B cell (primary cell): ENCODE results near the gene TMEM220. TPM values are rescaled to one million over a fixed set of nuclear protein-coding genes. Genes with fewer than 3 reads are reported as not detected.

Experiments
- ATAC-seq: fragments of 200-7000 bp; cut with Tn5 transposase; one replicate; pipeline ENCODE4 v1.10.0; 2021; ENCODE audit warnings: low read depth, mild to moderate bottlenecking, moderate number of reproducible peaks, moderate library complexity
- CTCF ChIA-PET: fragments of 350-600 bp; sonication (Branson Sonifier 250); formaldehyde crosslinking; loops from one replicate; lab custom pipeline; 2021; ENCODE audit warnings: antibody characterized with exemption, inconsistent platforms; lab: Charles Lee
- POLR2A ChIA-PET: fragments of 350-600 bp; sonication (Branson Sonifier 250); formaldehyde crosslinking; loops from one replicate; lab custom pipeline; 2021; ENCODE audit warnings: antibody characterized with exemption; lab: Charles Lee
- DNase-seq: peaks from one replicate; pipeline ENCODE4 v3.0.0; 2013
- H2AFZ ChIP-seq: 2 replicates; pipeline ENCODE4 v1.6.1; 2012; ENCODE audit warnings: mild to moderate bottlenecking, low read depth, low read length; ENCODE audit not compliant: insufficient read depth, poor library complexity, severe bottlenecking
- H3K27ac ChIP-seq, 2 donors: 1 replicate in 1 of 2; 2 replicates in 1 of 2; pipeline ENCODE4 v1.5.1; 2012 to 2013; ENCODE audit warnings: low read length in 2 of 2, mild to moderate bottlenecking in 2 of 2, moderate library complexity in 1 of 2
- H3K27me3 ChIP-seq, 4 experiments: fragments of 200-600 bp in 1 of 4; sonication (generic) in 1 of 4; replicated peaks in 1 of 4; 1 replicate in 2 of 4; 2 replicates in 2 of 4; pipeline versions ENCODE4 v1.6.1 to v1.7.0; 2013 to 2016; ENCODE audit warnings: low read length in 3 of 4, mild to moderate bottlenecking in 2 of 4, mixed read lengths in 1 of 4, moderate library complexity in 1 of 4; ENCODE audit not compliant: insufficient read depth in 4 of 4, control insufficient read depth in 3 of 4; ENCODE audit errors: control extremely low read depth in 1 of 4
- H3K36me3 ChIP-seq, 2 experiments: replicated peaks in 1 of 2; 1 replicate in 1 of 2; 2 replicates in 1 of 2; pipeline versions ENCODE4 v1.6.1 to v1.7.1; 2013; ENCODE audit warnings: low read length in 1 of 2; ENCODE audit not compliant: insufficient read depth in 2 of 2, control insufficient read depth in 1 of 2; ENCODE audit errors: control extremely low read depth in 1 of 2, extremely low read depth in 1 of 2
- H3K4me1 ChIP-seq, 2 donors: fragments of 200-600 bp in 1 of 2; sonication (generic) in 1 of 2; 1 replicate in 1 of 2; 2 replicates in 1 of 2; pipeline versions ENCODE4 v1.5.1 to v1.6.1; 2013 to 2017; ENCODE audit warnings: low read length in 2 of 2; ENCODE audit not compliant: control insufficient read depth in 2 of 2, insufficient read depth in 2 of 2
- H3K4me2 ChIP-seq: replicated peaks from 2 replicates; pipeline ENCODE3; 2012; ENCODE audit warnings: mild to moderate bottlenecking, low read depth, low read length; ENCODE audit not compliant: poor library complexity, severe bottlenecking
- H3K4me3 ChIP-seq, 5 experiments: fragments of 200-600 bp in 1 of 5; sonication (generic) in 1 of 5; 1 replicate in 3 of 5; 2 replicates in 2 of 5; pipeline versions ENCODE4 v1.5.1 to v1.7.0; 2011 to 2016; ENCODE audit warnings: low read length in 4 of 5, mild to moderate bottlenecking in 4 of 5, low read depth in 2 of 5, control low read depth in 1 of 5, moderate library complexity in 1 of 5; ENCODE audit not compliant: insufficient read depth in 1 of 5; ENCODE audit errors: control extremely low read depth in 1 of 5, extremely low read depth in 1 of 5
- H3K79me2 ChIP-seq: fragments of 200-600 bp; sonication (generic); one replicate; pipeline ENCODE4 v1.6.0; 2016; ENCODE audit warnings: low read length; ENCODE audit not compliant: control insufficient read depth, insufficient read depth
- H3K9ac ChIP-seq: fragments of 200-600 bp; sonication (generic); 2 replicates; pipeline ENCODE4 v1.6.1; 2017; ENCODE audit warnings: mild to moderate bottlenecking, low read length, moderate library complexity
- H3K9me3 ChIP-seq, 3 donors: one replicate each; pipeline versions ENCODE4 v1.6.1 to v1.7.1; 2013; ENCODE audit warnings: low read length in 2 of 3; ENCODE audit not compliant: control insufficient read depth in 2 of 3, insufficient read depth in 1 of 3; ENCODE audit errors: control extremely low read depth in 1 of 3
- H4K20me1 ChIP-seq: 2 replicates; pipeline ENCODE4 v1.6.0; 2012; ENCODE audit warnings: mild to moderate bottlenecking, low read length; ENCODE audit not compliant: insufficient read depth, control insufficient read depth, poor library complexity, severe bottlenecking
- H3K27ac Mint-ChIP-seq: one replicate; pipeline ENCODE4 v1.8.0; 2021; ENCODE audit warnings: mixed read lengths
- H3K27me3 Mint-ChIP-seq: one replicate; pipeline ENCODE4 v1.8.0; 2021; ENCODE audit warnings: mixed read lengths
- H3K4me1 Mint-ChIP-seq: one replicate; pipeline ENCODE4 v1.8.0; 2021; ENCODE audit warnings: mixed read lengths
- H3K4me3 Mint-ChIP-seq: one replicate; pipeline ENCODE4 v1.8.0; 2021; ENCODE audit warnings: mixed read lengths
- H3K9me3 Mint-ChIP-seq: one replicate; pipeline ENCODE4 v1.8.0; 2022; ENCODE audit warnings: mixed read lengths; ENCODE audit not compliant: insufficient read depth
- EZH2 ChIP-seq: IDR thresholded peaks from 2 replicates; pipeline ENCODE4 v1.6.1; 2012; ENCODE audit warnings: borderline replicate concordance, low read depth, mild to moderate bottlenecking, moderate library complexity, low read length; ENCODE audit not compliant: insufficient read depth, poor library complexity, severe bottlenecking
- WGBS: methylation state at CpG from one replicate; pipeline ENCODE4 v1.1.5; 2013; ENCODE audit warnings: missing lambda C conversion rate; ENCODE audit not compliant: insufficient coverage; 5-methylcytosine and 5-hydroxymethylcytosine counted together
- intact Hi-C: fragments of 100-400 bp; cut with micrococcal nuclease; formaldehyde crosslinking; loops from one replicate; pipeline ENCODE4 v1.10.0; 2022
- polyA plus RNA-seq: library from polyadenylated mRNA; depleted of rRNA; stranded (reverse); fragments of >200 nt; gene quantifications from 2 replicates; pipeline ENCODE4 v1.2.3, GENCODE V29; 2012
- total RNA-seq, 2 donors: library from RNA; stranded (reverse); fragments of 120-200 nt in 1 of 2; gene quantifications; 1 replicate in 1 of 2; 2 replicates in 1 of 2; pipeline versions ENCODE4 v1.2.3 to v1.2.4, GENCODE V29; 2013 to 2022
- TF ChIP-seq, protein P1 (sequence below): fragments of 200-600 bp; IDR thresholded peaks from one replicate; pipeline ENCODE4 v1.8.0; 2022; ENCODE audit warnings: antibody characterized with exemption, mild to moderate bottlenecking

Gene TMEM220
- total and polyA plus RNA-seq, 2 donors (not counting 1 experiment from before 2014, with no cell fraction given) = 2.9 to 7.4 TPM

DNA sequence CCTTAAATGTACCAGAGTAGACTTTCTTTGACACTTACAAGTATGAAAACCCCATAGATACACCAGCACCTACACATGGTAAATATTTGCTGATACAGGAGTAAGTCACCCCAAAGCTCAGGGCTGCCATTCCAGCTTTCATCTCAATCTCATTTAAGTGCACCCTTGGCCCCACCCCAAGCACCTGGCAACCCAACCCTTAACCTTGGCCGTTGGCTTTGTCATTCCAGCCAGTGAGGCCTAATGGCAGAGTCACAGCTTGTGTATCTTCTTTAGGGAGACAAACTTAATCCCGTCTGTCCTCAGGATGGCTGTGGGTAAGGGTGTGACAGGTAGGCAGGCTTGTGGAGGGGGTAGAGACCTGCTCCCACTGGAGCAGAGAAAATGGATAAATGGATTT, 31.5 kb upstream of the TMEM220 start:
- peaks cover 2% of the 10 kb centered on the region for H3K9me3 Mint-ChIP-seq
- Histone ChIP-seq H2AFZ (no peak overlapping the region), H3K4me1 (no peaks in the 10 kb centered on the region), H3K27me3 (no peaks in the 10 kb centered on the region), H4K20me1 (no peaks in the 10 kb centered on the region), H3K9me3 (peaks cover 0 to 3% (median 0%) of the 10 kb centered on the region in 3 donors), H3K4me2 (no peak overlapping the region), H3K27ac (no peak overlapping the region), H3K79me2 (no peaks in the 10 kb centered on the region), H3K9ac (no peak overlapping the region), H3K4me3 (no peak overlapping the region), H3K36me3 (no peaks in the 10 kb centered on the region)
- intact Hi-C loops = no loop called here
- no peaks in the 10 kb centered on the region for H3K4me1 Mint-ChIP-seq
- DNase-seq (no peak), ATAC-seq (no peak)
- POLR2A ChIA-PET = no interaction called here
- no peaks in the 10 kb centered on the region for H3K27me3 Mint-ChIP-seq
- H3K4me3 Mint-ChIP-seq = no peak overlapping the region
- CTCF ChIA-PET = interaction anchor here (2.2 kb wide), 1 partner anchor 12 kb away, joined by 5 read pairs; no protein-coding TSS in a partner anchor
- TF ChIP-seq, protein P1, sequence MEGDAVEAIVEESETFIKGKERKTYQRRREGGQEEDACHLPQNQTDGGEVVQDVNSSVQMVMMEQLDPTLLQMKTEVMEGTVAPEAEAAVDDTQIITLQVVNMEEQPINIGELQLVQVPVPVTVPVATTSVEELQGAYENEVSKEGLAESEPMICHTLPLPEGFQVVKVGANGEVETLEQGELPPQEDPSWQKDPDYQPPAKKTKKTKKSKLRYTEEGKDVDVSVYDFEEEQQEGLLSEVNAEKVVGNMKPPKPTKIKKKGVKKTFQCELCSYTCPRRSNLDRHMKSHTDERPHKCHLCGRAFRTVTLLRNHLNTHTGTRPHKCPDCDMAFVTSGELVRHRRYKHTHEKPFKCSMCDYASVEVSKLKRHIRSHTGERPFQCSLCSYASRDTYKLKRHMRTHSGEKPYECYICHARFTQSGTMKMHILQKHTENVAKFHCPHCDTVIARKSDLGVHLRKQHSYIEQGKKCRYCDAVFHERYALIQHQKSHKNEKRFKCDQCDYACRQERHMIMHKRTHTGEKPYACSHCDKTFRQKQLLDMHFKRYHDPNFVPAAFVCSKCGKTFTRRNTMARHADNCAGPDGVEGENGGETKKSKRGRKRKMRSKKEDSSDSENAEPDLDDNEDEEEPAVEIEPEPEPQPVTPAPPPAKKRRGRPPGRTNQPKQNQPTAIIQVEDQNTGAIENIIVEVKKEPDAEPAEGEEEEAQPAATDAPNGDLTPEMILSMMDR = no peak
- TF ChIP-seq EZH2 = no peak
- WGBS = 100% methylated on average over 1 of the region's 2 CpGs
- no peak overlapping the region for H3K27ac Mint-ChIP-seq

- intact Hi-C loops = no loop called here
- Mint-ChIP-seq H3K4me3 (no peak overlapping the region), H3K4me1 (no peaks in the 10 kb centered on the region), H3K27ac (no peak overlapping the region), H3K27me3 (no peaks in the 10 kb centered on the region), H3K9me3 (no peaks in the 10 kb centered on the region)
- ATAC-seq (no peak), DNase-seq (no peak)
- no peak overlapping the region for H3K27ac ChIP-seq
- H3K36me3 ChIP-seq = no peaks in the 10 kb centered on the region
- no peaks in the 10 kb centered on the region for H3K27me3 ChIP-seq
- POLR2A ChIA-PET = no interaction called here
- H3K79me2 ChIP-seq = no peaks in the 10 kb centered on the region
- H3K4me2 ChIP-seq = no peak overlapping the region
- H2AFZ ChIP-seq = no peak overlapping the region
- no peak overlapping the region for H3K4me3 ChIP-seq
- H3K9me3 ChIP-seq = no peaks in the 10 kb centered on the region
- no peaks in the 10 kb centered on the region for H4K20me1 ChIP-seq
- H3K9ac ChIP-seq = no peak overlapping the region
- WGBS = 87% methylated on average over 3 of the region's 6 CpGs
- H3K4me1 ChIP-seq = no peaks in the 10 kb centered on the region
- CTCF ChIA-PET = interaction anchor here (0.6 kb wide), 1 partner anchor 86 kb away, joined by 3 read pairs; no protein-coding TSS in a partner anchor
- TF ChIP-seq, protein P1 = no peak
- no peak for TF ChIP-seq EZH2
These were observed 28.2 kb upstream of the TMEM220 start for GRCh38 chr17:10758062-10758461.
